GM20431 (cell line): ENCODE data around the gene VDAC2.
"Not testable (repeated sequence)": the region's sequence is repeated elsewhere in the genome, so short reads cannot be mapped to it uniquely, and the experiment has no call there.

ENCODE experiments used
- in situ Hi-C: fragments of 300-500 bp; cut with MseI, MboI; formaldehyde crosslinking; loops from one replicate; pipeline ENCODE4 v1.15.0; 2020; ENCODE audit warnings: low sequenced_read_pairs; ENCODE audit not compliant: unreplicated experiment

VDAC2 gene

DNA sequence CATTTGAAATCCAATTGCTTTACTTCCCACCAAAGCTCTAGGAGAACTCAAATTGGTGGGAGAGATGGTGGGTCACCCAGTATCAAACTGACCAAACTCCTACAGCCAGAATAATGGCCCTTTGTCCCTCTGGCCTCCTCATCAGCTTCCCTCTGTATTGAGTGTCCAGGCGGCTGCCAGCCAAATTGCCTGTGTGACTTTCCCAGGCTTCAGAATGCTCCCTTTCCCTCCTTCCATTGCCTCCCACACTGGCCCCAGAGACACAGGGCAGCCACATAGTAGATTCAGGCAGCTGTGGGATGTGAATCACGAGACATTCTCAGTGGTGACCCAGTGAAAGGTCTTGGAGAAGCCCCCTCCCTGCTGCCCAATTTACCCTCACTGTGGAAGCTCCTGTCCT lies 12.7 kb upstream of the VDAC2 start:
- in situ Hi-C loops, result no loop called here

DNA sequence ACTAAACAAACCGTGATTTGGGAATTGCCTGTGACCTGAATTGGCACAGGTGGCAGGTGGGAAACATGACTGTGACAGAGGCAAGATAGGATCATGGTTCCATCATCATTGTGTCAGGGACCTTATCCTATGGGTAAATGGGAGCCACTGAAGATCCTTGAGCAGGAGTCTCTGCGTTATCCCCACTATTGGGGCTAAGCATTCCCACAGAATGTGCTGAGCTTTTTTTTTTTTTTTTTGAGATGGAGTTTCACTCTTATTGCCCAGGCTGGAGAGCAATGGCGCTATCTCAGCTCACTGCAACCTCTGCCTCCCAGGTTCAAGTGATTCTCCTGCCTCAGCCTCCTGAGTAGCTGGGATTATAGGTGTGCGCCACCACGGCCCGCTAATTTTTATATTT lies 10.6 kb upstream of the VDAC2 start:
- in situ Hi-C loops, result not testable (repeated sequence)

DNA sequence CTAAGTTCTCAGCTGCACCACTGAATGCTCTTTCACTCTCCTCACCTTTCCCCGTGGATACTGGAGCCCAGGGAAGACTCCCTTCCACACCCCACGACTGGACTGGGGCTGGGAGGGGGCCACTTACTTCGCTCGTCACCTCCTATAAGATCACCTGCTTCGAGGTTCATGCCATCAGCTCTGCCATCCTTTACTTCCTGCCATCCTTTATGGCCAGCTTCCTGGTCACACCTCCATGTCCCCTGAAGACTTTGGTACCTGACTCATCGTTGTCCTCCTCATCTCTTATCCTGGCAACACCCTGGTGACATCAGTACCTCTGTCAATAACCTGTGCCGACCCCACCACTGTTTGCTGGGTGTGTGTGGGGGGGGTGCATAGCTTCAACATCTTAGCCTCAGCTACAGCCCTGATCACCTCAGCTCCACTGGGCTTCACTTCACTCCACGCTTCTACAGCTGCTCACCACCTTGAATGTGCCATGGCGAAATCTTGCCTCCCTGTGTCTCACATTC lies 8.7 kb upstream of the VDAC2 start:
- in situ Hi-C loops, result no loop called here

DNA sequence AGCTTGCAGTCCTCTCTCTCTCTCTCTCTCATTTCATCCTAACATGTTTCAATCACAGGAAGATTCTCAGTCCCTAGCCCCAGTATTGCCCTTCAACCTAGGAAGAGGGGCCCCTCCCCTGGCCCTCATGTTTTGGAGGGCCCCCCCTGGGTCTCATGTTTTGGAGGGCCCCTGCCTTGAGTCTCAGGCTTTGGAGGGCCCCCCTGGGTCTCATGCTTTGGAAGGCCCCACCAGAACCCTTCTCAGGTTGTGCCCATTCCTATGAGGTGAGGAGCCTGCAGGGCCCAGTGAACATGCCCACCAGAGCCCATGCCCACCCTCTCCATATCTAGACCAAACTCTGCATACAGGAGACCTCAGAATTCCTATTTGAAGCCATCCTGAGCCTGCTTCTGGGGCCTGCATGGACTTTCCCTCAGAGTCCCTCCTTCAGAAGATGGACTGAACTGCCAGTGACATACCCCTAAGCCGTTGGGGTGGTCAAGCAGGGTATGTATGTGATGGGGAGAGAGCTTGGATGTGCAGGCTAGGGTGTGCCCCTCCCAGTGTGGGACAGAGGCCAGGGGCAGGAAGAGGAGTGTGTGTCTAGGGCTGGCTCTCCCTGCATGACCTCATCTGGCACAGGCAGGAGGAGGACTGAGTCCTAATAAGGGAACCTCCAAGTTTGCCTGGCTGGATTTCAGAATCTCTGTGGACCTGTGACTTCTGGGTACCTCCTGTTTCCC lies 8.1 kb upstream of the VDAC2 start:
- in situ Hi-C loops, result no loop called here

DNA sequence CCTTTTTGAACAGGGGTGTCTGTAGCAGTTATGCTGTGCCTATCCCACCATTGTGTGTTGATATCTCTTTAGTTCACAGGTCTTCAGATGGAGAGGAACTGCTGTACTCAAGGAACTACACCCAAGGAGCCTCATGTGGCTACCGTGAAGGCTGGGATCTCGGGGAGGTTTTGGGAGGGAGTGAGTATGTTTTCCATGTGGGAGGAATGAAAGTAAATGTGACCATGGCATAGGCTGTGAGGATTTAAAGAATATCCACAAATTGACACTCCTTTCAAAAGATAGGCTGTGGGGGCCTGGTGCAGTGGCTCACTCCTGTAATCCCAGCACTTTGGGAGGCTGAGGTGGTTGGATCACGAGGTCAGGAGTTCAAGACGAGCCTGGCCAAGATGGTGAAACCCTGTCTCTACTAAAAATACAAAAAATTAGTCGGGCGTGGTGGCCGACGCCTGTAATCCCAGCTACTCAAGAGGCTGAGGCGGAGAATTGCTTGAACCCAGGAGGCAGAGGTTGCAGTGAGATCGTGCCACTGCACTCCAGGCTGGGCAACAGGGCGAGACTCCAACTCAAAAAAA lies 7.5 kb upstream of the VDAC2 start:
- in situ Hi-C loops, result not testable (repeated sequence)

DNA sequence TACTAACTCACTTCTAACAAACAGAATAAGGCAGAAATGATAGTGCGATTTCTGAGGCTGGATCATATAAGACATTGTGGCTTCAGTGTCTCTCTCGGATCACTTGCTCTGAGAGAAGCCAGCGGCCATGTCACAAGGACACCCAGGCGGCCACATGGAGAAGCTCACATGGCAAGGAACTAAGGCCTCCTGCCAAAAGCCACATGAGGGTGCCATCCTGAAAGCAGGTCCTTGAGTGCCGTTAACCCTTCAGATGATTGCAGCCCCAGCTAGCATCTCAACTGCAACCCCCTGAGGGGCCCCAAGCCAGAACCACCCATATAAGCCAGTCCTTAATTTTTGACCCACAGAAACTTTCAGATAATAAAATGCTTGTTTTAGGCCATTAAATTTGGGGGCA lies 6.9 kb upstream of the VDAC2 start:
- in situ Hi-C loops, result no loop called here

DNA sequence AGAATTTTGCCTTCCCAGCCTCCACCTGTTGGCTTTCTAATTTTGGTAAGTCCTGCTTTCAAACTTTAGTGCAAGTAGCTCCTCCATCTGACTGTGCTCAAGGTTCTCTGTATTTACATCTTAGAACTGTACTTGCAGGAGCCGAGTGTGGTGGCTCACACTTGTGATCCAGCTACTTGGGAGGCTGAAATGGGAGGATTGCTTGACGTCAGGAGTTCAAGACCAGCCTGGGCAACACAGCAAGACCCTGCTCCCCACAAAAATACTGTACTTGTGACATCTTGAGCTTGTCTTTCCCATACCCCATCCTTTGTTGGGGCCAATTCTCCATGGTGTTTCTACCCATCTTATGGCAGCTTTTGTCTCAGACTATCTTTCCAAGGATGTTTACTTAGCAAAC lies 4.7 kb upstream of the VDAC2 start:
- in situ Hi-C loops, result no loop called here

DNA sequence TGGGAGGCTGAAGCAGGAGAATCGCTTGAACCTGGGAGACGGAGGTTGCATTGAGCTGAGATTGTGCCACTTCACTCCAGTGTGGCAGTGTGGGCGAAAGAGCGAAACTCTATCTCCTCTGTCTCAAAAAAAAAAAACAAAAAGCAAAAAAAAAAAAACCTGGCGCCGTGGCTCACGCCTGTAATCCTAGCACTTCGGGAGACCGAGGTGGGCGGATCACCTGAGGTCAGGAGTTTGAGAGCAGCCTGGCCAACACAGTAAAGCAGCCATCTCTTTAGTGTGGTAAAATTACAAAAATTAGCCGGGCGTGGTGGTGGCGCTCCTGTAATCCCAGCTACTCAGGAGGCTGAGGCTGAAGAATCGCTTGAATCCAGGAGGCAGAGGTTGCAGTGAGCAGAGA lies 4.0 kb upstream of the VDAC2 start:
- in situ Hi-C loops, result not testable (repeated sequence)

DNA sequence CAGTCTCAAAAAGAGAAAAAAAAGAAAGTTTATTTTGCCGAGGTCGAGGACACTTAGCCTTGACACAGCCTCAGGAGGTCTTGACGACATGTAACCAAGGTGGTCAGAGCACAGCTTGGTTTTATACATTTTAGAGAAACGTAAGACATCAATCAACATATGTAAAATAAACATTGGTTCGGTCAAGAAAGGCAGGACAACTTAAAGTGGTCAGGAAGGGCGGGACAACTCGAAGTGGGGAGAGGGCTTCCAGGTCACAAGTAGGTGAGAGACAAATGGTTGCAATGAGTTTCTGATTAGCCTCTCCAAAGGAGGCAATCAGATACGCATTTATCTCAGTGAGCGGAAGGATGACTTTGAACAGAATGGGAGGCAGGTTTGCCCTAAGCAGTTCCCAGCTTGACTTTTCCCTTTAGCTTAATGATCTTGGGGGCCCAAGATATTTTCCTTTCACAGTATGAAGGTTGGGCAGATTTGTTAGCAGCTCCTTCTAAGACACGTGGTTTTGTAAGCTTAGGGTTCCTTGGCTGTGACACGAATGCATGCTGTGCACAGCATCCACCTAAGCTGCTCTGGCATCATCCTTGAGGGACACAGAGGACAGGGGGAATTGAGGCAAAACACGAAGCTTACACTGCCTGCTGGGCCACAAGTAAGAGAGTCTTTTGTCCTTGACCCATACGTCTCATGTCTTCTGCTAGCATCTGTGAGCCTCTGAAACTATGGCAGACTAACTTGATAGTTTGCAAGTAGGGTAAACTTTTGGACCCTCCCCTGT lies 3.3 kb upstream of the VDAC2 start:
- in situ Hi-C loops, result no loop called here

DNA sequence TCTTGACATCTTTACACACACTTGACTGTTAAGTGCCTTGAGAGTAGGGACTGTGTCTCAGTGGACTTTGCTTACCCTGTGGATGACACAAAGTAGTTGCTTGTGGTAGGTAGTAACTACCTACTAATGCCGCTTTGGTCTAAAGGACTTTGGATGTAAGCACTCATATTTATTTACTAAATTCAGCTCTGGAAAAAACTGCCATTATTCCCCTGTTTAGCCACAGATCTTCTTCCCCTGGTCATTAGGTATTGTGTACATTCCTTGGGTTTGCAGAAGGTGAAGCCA lies 2.8 kb upstream of the VDAC2 start:
- in situ Hi-C loops, result no loop called here

DNA sequence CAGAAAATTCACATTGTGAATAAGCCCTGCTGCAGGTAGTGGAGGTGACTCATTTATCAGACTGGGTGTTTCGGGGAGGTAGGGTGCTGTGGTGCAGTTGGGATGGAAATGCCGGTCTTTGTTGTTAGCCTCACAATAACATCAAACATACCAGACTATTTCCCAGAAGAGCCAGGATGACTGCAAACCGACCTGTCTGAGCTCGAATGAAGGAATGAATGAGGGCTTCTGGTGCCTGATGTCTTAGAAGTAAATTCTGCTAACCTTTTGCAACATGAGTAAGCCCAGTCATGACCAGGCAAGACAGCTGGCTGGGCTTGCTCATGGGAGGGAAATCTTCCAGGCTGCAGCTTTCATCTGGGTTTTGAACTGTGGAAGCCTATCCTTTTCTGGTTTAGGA lies 2.4 kb upstream of the VDAC2 start:
- in situ Hi-C loops, result no loop called here

DNA sequence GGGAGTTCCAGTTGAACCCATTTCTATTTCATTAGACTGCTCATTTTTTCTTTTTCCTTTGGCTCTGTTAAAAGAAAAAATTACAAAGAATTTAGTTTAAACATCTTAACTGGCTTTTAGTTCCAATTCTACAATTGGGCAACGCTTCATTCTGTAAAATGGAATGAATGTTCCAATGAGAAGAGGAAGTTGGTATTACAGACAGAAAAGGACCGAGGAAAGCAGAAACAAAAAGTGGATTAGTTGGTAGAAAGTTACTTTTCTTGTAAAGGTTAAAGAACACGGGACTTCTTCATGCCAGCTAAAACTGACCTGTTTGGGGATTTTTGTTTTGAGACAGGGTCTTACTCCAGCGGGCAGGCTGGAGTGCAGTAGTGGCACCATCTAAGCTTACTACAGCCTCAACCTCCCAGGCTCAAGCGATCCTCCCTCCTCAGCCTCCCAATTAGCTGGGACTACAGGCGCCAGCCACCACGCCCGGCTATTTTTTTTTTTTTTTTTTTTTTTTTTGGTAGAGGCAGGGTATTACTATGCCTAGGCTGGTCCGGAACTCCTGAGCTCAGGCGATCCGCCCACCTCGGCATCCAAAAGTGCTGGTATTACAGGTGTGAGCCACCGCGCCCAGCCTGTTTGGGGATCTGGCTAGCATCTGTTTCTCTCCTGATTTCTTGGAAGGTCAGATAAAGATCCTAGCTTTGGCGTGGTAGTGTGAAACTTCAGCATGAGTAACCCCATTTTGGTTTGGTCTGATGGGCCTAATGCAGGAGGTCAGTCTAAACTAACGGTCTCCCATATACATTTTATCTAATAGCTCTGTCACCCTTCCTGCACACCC lies 1.3 kb upstream of the VDAC2 start:
- in situ Hi-C loops, result no loop called here

DNA sequence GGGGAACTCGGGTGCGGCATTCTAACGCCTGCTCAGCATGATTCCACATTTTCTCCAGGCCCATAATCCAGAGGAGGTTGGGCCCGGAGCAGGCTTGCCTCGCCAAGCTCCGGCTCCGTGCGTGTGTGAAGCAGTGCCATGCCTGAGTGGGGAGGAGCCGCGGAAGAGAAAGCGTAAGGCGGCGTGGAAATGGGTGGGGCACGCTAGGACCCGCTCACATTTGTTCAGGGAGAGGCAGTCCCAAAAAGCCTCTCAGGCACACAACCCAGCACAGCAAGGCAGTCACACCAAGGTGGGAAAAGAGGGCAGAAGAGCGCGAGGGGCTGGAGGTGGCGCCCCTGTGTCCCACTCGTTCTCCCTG lies 695 bp upstream of the VDAC2 start:
- in situ Hi-C loops, result no loop called here

DNA sequence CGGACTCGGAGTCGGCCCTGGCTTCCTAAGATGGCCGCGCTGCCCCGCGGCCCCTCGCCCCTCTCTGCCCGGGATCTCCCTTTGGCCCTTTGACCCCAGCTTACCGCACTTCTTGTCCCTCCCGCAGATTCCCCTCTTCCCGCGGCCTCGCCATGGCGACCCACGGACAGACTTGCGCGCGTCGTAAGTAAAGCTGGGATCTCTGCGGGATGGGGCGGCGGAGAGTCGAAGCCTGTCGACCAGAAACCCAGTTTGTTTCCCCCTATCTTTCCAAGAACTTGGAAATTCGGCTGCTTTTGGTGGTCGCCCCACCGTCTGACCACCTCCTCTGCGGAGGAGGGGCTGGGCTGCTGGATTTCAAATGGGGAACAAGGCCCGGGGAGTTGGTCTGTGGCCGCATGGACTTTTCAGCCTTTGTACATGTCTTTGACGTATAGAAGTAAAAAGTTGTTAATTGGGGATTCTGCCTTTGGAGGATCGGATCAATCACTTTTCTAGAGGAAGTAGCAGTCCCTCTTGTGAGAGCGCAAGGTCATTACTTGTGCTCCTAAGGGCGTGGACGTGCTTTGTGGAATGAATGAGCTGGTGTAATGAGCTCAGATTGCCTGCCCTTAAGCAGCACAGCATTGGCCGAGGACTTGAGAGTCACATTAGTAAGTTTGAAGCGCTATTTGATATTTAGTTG lies 553 bp downstream of the VDAC2 start:
- in situ Hi-C loops, result no loop called here

DNA sequence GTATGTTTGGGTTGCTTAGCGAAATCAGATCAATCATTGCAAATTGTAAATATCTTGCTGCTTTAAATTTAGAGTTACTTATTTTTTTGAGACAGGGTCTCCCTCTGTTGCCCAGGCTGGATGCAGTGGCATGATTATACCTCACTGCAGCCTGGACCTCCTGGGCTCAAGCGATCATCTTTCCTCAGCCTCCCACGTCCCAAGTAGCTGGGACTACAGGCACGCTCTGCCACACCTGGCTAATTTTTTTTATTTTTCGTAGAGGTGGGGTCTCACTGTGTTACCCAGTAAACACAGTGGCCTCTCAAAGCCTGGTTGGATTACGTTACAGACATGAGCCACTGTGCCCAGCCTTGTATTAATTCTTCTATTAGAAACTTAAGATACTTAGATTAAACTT lies 1.7 kb downstream of the VDAC2 start:
- in situ Hi-C loops, result no loop called here

DNA sequence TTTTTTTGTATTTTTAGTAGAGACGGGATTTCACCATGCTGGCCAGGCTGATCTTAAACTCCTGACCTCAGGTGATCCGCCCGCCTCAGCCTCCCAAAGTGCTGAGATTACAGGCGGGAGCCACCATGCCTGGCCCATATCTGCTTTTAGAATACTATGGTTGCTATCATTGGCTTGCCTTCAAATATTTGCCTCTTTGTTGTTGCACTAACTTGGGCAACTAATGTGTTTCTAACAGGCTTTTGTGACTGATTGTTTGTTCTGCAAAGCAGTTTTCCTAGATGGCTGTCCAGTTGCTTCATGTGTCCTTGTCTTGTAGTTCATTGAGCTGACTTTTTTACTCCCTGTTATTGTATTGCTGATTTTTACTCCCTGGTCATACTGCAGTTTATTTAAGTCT lies 9.7 kb downstream of the VDAC2 start:
- in situ Hi-C loops, result no loop called here

DNA sequence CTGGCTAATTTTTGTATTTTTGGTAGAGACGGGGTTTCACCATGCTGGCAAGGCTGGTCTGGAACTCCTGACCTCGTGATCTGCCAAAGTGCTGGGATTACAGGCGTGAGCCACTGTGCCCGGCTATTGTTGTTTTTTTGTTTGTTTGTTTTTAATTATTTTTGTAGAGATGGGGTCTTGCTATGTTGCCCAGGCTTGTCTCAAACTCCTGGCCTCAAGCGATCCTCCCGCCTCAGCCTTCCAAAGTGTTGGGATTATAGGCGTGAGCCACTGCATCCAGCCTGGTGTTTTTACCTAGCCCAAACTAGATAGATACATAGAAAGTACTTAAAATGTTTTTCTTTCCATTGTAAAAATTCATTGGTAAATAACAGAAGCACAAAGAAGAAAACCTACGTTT lies 10.9 kb downstream of the VDAC2 start:
- in situ Hi-C loops, result not testable (repeated sequence)

DNA sequence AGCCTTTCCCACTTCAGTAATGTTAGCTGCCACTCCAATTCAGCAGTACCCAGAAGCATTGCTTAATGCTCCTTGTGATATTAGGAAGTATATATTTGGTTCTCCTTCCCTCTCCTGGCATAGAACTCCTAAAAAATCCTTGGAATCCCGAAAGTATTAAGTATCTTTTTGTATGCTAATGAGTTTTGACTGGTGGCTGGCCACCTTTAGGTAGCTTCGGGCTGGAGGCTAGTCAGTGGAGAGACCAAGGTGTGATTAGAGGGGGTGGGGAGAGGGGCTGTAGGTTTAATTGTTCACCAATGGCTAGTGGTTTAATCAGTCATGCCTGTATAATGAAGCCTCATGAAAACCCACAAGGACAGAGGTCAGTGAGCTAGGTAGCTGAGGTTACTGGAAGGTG lies 12.9 kb downstream of the VDAC2 start:
- in situ Hi-C loops, result no loop called here

DNA sequence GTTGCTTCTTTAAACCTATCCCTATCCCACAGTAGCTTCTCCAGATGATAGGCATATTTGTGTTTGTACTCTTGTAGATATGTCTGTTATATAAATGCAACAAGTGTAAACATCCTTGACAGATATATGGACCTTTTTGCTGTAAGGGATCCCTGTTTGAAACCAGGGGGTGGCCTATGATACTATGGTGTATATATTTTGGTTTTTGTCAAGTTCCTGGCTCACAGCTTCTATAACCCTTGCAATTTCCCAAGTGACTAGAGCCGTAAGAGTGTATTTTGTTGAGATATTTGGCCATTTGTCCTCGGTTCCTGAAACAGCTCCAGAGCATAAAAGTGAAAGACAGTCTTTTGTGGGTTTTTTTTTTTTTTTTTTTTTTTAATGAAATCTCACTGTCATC lies 15.5 kb downstream of the VDAC2 start:
- in situ Hi-C loops, result no loop called here

DNA sequence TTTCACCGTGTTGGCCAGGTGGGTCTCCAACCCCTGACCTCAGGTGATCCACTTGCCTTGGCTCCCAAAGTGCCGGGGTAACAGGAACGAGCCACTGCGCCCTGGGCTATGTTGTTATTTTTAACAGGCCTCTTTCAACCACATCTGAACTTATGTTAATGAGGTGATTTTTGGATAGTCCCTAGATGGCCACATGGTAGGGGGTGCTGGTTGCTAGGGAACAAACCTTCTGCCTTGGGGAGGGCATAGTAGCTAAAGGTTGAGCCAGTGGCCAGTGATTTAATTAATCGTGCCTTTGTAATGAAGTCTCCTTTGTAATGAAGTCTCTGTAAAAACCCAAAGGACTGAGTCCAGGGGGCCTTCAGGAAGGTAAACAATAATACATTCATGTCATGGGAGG lies 16.1 kb downstream of the VDAC2 start:
- in situ Hi-C loops, result no loop called here
